Activated CD4-positive, alpha-beta T cell treated with anti-CD3 and anti-CD28 coated beads for 1 hour (primary cell): ENCODE results near the gene PPP1R14D.
"Not testable (repeated sequence)": the region's sequence is repeated elsewhere in the genome, so short reads cannot be mapped to it uniquely, and the experiment has no call there.

Experiments used
- DNase-seq: peaks from one replicate; pipeline ENCODE4 v3.0.0-alpha.2; 2020

PPP1R14D gene, protein sequence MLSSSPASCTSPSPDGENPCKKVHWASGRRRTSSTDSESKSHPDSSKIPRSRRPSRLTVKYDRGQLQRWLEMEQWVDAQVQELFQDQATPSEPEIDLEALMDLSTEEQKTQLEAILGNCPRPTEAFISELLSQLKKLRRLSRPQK

DNA sequence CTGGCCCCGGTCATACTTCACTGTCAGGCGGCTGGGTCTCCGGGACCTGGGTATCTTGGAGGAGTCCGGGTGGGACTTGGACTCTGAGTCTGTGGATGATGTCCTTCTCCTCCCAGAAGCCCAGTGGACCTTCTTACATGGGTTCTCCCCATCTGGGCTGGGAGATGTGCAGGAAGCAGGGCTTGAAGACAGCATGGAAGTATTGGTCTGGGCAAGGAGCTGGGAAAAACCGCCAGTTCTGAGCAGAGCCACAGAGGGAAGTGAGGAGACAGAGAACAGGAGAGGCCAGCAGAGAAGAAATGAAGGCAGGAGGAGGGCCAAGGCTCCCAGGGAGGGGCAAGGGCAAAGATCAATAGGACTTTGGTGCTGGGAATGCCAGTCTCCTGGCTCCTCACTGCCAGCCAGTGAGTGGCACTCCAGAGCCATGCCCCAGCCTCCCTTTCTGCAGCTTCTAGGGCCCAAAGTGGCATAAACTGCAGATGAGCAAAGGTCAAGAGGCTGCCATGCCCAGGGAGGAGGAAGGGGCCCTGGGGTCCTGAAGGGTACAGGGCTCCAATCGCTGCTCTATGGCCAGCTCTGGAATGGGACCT lies at the start of gene PPP1R14D:
Gene PPP1R14D (minus strand): TSS at position 262 of the 590 bp plus-strand sequence. CDS start 67 bp downstream, at position 195.
- no peak for DNase-seq

DNA sequence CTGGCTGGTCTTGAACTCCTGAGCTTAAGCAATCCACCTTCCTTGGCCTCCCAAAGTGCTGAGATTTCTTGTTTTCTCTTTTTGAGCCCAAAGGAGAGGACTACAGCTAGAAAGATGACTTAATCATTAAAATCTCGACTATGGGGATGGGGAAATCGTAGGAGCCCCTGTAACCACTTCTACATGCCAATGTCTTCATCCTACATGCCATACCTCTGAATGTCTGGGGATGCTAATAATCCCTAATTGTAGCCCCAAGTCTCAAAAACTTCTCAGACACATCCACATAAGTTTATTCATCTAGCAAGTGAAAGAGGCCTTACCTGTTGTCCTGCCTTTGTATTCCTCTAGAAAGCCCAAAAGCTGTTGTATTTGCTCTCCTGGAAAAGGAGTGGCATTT lies 49.2 kb upstream of the PPP1R14D start:
- DNase-seq: no peak

DNA sequence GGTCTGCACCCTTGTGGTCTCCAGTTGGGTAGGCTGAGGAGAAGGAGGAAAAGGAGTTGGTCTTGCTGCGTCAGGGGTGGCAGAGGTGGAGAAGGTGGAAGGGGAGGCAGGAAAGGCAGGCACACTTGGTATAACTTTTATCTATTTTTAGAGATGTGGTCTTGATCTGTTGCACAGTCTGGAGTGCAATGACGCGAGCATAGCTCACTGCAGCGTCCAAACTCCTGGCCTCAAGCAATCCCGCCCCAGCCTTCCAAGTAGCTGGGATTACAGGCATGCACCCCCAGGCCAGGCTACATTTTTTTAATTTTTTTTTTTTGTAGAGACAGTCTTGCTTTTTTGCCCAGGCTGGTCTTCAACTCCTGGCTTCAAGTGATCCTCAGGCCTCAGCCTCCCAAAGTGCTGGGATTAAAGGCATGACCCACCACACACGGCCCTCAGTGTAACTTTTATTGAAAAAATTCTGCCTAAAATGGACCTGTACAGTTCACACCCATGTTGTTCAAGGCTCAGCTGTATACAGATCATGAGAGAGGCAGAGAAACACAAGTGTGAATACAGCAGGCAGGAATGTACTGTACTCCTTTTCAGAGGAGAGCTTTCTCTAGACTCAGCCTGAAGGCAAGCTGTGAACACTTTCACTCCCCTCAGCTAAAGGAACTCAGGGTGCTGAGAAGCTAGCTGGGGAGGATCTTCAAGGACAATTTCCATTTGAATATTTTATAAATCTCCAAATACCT lies 47.7 kb upstream of the PPP1R14D start:
- DNase-seq: no peak

DNA sequence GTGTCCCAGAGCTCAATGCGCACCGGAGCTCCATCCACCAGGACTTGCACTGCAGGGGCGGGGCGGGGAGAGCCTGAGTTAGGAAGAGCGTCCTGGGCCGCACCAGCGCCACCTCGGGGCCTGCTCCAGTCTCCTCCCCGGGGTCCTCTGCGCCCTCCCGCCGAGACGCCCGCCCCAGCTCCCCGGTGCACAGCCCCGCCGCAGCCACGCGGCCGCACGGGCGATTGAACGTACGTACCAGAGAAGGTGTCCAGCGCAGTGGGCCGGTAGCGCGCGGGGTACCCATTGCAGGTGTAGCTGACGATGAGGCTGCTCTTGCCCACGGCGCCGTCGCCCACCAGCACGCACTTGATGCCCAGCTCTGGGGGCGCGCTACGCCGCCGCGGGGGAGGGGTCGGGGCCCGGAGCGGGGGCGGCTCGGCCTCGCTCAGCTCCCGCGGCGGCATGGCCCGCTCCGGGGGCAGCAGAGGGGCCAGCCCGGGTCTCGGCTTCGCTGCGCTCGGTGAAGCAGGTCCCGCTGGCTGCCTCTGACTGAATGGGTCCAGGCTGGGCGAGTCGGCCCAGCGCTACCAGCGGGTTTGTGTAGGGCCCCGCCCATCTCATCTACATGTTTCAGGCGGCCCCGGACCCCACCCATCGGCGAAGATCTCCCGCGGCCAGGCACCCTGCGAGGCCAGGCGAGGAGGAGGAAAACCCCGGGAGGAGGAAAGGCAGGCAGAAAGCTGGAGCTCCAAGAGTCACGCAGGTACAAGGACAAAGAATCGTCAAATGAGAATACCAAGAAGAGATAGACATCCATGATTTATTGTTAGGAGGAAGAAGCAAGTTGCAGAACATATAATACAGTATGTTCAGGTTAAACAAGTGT lies 45.4 kb upstream of the PPP1R14D start, which contains the start of gene RHOV:
Gene RHOV (minus strand): TSS at position 541 of the 868 bp plus-strand sequence. CDS start 95 bp downstream, at position 446.
- DNase-seq: peak; percentile 34

DNA sequence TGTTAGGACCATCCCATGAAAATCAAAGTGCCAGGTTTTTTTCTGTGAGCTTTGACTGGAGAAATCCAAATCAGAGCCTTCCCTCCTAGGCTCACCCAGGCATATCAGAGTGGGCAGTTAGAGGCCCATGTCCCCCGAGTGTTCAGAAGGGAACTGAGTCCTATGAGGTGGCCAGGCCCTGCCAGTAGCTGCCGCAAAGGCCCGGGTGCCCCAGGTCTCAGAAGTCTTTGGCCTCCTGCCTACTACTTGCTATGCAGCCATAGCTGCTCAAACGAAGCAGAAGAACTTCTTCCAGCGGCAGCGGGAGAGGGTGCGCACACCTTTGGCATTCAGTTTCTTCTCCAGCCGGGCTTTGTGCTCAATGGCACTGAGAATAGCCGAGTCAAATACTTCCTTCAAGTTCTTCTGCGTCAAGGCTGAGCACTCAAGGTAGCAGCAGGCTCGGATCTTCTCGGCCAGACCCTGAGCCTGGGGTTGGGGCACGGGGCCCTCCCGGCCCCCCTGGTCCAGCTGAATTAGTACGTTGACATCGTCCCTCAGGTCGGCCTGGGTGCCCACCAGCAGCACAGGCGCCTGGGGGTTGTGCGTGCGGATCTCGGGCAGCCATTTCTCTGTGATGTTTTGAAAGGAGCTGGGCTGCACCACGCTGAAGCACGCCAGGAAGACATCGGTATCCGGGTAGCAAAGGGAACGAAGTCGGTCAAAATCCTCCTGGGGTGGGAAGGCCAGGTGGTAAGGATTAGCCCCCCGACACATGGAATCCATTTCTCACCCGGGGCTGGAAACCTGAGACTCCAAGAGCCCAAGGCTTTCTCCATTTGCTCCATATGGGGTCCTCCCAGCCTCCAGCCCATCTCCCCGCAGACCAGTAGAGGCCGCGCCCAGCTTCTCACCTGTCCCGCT lies 44.5 kb upstream of the PPP1R14D start:
- no peak for DNase-seq

DNA sequence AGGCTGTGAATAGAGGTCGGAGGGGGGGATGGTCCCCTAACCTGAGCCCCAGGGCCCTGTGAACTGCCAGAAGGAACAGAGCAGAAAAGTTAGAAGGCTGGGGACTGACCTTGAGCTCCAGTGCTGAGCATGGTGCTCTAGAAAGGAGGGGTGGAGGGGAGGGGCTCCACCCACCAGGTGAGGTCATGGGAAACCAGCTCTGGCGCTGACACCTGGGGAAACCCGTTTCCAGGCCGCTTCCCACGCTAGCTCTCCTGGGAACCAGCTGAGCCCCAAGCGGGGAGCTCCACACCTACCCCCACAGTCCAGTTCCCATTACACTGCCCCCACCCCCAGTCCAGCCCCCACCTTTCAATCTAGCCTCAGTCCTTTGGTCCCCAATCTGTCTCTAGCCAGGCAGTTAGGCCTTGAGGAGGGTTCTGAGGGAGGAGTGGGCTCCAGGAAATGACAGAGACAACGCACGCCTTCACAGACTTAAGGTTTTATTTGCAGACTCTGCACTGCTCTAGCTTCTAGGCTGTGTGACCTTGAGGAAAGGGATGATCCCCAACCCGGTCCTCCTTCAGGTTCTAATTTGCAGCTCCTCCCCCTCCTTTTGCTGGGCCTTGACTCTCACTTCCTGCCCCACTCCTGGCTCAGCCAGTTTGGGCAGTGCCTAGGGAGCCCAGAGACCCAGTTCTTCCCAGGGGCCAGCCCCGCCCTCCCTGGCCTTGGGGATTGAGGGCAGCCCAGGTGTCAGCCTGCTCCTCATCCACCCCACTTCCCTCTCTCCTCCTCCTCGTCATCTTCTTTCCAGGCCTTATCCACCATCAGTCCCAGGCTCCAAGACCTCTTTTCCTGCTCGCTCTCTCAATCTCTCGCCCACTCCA lies 43.5 kb upstream of the PPP1R14D start:
- no peak for DNase-seq

DNA sequence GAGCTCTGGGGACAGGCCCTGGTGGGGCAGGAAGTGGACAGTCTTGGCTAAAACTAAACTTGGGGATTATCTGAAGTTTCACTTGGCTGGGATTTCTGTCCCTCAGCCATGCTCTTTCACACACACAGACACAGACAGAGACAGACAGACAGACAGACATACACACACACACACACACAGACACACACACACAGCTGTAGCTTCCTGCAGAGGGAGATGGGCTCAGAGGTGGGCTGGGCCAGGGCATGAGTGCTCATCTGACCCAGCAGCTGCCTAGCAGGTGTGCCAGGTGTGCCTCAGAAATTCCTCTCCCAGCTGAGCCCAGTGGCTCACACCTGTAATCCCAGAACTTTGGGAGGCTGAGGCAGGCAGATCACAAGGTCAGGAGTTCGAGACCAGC lies 42.2 kb upstream of the PPP1R14D start:
- no peak for DNase-seq

DNA sequence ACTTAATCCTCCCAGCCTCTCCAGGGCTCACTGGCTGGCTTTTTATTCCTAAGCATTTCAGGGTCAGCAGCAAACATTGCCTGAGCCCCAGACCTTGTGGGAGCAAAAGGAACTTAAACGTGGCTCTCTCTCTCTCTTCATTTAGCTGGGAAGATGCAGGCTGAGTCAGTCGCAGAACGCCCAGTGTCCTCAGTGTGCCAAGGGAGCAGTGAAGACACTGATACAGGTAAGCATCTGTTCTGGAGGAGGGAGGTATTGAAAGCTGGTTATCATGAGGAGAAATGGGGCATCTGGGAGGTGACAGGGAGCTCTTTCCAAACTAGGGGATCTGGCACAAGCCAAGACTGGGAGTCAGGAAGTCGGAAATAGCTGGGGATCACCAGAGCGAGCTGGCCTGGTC lies 41.2 kb upstream of the PPP1R14D start:
- no peak for DNase-seq

DNA sequence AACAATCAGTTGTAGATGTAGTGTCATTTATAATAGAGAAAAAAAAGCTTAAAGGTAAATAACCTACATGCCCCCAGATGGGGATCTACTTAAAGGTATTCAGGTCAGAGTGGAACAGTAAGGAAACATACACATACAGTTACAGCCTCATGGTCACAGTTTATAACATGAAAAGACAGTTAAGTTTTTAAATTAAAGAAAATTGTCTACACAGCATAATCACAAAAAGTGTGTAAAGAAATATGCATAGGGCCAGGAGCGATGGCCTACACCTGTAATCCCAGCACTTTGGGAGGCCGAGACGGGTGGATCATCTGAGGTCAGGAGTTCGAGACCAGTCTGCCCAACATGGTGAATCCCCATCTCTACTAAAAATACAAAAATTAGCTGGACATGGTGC lies 38.7 kb upstream of the PPP1R14D start:
- DNase-seq: no peak

DNA sequence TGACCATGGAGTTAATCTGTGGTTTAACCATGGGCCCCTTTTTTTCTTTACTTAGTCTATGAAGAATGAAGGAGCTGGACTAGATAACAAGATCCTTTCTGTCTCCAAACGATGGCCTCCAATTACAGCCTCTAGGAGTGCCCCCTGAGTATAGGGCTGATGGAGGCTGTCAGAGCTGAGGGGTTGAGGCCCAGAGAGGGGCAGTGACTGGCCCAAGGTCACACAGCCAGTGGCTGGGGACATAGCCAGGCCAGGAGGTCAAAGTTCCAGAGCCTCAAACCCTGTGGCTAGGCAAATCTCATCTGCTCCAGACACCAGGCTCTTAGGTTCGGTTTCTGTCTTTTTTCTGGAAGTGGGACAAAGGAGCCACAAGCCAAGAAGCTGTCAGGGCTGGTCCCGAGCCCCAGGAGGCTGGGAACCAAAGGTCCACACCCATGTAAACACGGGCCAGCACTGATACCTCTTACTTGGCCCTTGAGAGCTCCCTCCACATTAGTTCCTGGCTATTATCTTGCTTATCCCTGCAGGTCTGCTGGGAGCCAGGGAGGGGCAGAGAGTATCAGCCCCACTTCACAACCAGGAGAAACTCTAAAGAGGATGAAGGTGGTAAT lies 35.3 kb upstream of the PPP1R14D start:
- DNase-seq: no peak

DNA sequence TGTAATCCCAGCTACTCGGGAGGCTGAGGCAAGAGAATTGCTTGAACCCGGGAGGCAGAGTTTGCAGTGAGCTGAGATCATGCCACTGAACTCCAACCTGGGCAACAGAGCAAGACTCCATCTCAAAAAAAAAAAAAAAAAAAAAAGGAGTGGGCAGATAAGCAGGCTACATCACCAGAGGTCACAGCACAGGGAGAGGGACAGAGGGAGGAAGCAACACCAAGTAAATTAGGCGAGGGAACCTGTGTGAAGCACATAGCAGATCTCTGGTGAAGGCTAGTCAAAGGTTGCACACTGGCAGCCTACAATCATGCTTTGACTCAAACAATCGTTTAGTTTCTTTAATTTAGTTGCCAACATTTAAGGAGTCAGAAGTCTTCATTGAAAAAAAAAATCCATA lies 32.6 kb upstream of the PPP1R14D start:
- DNase-seq: not testable (repeated sequence)

DNA sequence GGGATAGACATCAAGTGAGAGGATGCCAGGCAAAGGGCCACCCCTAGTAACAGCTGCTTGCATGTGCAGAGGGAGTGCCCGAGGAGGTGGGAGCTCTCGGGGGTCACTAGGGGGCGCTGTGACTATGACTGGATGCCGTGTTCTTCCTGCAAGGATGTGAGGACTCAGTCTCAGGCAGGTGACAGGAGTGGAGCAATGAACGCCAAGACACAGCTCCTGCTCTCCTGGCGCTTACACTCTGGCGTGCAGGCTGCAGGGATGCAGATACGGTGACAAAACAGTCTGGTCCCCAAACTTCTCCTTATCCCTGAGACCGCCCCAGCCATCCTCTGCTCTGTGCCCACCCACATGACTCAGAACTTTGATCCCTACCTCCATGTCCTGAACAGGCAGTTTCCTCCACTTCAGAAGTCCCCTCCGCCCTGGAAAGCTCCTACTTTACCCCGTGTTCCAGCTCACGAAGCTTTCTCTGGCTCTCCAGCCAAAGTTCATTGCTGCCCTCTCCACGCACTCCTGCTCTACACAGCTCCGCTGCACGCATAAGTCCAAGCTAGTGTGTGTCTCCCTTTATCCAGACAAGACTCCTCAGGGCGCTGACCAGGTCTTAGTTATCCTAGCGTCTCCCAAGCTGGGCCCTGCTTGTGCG lies 30.8 kb upstream of the PPP1R14D start:
- peak; percentile 66 for DNase-seq

DNA sequence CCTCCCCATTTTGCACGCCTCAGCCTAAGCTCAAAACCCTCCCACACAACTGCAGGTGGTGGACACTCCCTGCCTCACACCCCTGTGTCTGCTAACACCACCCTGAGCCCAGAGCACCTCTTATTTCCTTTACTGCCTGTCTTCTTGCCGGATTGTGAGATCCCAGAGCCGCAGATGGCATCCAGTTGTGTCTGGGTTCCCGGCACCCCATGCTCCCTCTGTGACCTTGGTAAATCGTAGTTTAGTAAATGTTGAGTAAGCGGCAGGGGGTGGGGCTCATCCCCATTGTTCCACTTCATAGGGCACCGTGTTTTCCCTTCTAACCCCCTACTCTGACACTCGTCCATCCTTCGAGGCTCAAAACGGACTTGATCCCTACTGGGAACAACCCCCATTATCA lies 30.2 kb upstream of the PPP1R14D start:
- DNase-seq: no peak

DNA sequence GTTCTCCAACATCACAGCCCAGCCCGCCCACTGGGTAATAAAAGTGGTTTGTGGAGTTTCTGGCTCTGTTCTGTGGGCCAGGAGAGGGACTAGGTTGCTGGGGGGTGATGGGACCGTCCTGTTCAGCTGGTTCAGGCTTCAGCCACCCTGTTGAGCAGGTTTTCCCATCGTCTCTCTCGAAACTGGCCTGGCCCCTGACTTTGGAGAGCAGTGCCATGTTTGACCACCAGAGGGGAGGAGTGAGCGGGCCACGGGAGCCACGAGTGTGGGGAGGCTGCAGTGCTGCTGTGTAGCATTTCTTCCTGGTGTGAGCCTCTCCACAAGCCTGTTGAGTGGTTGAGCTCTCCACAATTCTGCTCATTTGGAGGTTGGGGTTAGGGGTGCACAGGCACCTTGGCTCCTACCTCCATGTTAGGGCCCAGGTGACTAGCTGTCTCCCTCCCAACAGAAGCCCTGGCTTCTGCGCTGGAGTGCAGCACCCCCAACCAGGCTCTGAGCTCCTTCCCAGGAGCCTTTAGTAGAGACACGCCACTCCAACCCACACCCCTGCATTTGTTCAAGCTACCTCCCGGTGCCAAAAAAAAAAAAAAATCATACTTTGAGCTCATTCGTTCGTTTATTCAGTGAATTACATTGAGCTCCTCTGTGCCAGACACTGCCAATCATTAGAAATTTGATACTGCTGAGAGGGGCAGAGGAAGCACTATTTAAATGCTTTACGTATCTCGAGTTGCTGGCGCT lies 29.3 kb upstream of the PPP1R14D start:
- peak; percentile 72 for DNase-seq

DNA sequence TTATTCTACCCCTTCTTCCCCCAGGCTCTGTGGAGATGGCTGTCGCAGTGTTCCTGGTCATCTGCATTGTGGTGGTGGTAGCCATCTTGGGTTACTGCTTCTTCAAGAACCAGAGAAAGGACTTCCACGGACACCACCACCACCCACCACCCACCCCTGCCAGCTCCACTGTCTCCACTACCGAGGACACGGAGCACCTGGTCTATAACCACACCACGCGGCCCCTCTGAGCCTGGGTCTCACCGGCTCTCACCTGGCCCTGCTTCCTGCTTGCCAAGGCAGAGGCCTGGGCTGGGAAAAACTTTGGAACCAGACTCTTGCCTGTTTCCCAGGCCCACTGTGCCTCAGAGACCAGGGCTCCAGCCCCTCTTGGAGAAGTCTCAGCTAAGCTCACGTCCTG lies 28.2 kb upstream of the PPP1R14D start:
- no peak for DNase-seq

DNA sequence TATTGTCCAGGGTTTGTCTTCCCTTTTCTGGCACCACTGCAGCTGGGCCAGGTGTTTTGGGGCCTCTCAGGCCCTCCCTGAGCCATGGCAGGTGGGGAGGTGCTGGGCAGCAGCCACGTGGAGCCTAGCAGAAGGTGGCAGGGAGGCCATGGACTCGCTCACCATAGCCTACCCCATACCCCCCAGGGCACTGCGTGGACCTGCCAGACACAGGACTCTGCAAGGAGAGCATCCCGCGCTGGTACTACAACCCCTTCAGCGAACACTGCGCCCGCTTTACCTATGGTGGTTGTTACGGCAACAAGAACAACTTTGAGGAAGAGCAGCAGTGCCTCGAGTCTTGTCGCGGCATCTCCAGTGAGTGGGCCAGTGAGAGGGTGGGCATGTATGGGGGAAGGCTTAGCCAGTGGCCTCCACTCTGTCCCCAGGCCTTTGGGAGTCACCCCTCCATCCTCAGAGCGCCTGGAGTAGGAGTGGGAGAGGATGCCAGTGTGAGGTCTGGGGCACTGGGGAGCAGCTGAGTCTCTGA lies 27.3 kb upstream of the PPP1R14D start:
- DNase-seq: no peak

DNA sequence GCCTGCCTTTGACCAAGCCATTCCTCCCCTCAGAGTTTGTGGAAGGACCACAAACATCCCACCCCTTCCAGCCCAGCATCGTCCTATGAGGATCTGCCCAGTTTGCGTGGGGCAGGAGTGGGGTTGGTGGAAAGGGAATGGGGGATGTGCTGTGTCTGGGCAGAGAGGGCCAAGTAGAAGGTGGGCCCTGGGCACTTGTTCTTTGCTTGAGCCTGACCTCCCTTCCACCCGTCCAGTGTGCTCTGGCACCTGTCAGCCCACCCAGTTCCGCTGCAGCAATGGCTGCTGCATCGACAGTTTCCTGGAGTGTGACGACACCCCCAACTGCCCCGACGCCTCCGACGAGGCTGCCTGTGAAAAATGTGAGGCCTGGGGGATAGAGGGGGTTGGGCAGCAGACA lies 25.7 kb upstream of the PPP1R14D start:
- no peak for DNase-seq

DNA sequence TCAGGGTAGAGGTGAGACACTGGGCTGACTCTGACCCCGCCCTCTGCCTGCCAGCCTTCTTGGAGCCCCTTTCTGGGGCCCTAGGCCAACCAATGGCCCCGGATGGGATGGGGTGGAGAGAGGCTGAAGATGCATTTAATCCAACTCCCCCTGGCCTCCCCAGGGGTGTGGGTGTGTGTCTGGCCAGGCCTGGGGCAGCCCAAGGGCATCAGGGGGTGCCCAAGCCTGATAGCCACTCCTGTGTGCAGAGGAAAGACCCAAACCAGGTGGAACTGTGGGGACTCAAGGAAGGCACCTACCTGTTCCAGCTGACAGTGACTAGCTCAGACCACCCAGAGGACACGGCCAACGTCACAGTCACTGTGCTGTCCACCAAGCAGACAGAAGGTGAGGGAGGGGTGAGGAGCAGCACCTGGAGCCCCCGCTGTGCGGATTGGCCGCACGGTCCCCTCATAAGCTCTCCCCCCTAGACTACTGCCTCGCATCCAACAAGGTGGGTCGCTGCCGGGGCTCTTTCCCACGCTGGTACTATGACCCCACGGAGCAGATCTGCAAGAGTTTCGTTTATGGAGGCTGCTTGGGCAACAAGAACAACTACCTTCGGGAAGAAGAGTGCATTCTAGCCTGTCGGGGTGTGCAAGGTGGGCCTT lies 24.9 kb upstream of the PPP1R14D start:
- DNase-seq: no peak

DNA sequence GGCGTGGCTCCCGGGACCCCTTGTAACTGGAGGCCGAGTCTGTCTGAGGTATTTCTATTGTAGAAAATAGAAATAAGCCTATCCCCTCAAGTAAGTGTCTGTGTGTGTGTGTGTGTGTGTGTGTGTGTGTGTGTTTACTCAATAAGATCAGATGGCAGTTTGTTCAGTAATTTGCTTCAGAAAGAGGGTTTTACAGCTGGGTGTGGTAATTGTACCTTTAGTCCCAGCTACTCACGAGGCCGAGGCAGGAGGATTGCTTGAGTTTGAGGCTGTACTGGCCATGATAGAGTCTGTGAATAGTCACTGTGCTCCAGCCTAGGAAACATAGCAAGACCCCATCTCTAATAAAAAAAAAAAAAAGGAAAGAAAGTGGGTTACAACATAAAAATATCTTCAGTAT lies 24.0 kb upstream of the PPP1R14D start:
- DNase-seq: no peak
